K562 (cell line): Measurements from ENCODE around the gene ENTREP3. TPM values are rescaled to one million over a fixed set of nuclear protein-coding genes. Genes with fewer than 3 reads are reported as not detected.
A peak's percentile ranks its signal among the peaks of the same experiment; 100 is the strongest.

Source experiments
- ARID3A ChIP-seq: IDR thresholded peaks from 2 replicates; pipeline ENCODE4 v1.6.1; 2012; ENCODE audit warnings: low read depth, low read length, improper control_type of control experiment, borderline replicate concordance
- CBX1 ChIP-seq: sonication (generic); IDR thresholded peaks from 2 replicates; pipeline ENCODE4 v1.6.1; 2016; ENCODE audit warnings: antibody characterized with exemption, low read depth, mild to moderate bottlenecking
- CCAR2 ChIP-seq: fragments of 200-400 bp; formaldehyde crosslinking; IDR thresholded peaks from 2 replicates; pipeline ENCODE4 v1.6.1; 2017; ENCODE audit warnings: mild to moderate bottlenecking, low read depth, low read length
- CGGBP1 ChIP-seq: fragments of 250-450 bp; sonication (Bioruptor Pico); IDR thresholded peaks from 2 replicates; pipeline ENCODE4 v1.9.0; 2021; ENCODE audit warnings: mild to moderate bottlenecking
- CHCHD3 ChIP-seq: fragments of 250-450 bp; sonication (Bioruptor Pico); IDR thresholded peaks from 2 replicates; pipeline ENCODE4 v2.1.2; 2022; ENCODE audit warnings: mild to moderate bottlenecking
- ELF1 ChIP-seq: fragments of 200-800 bp; sonication (Bioruptor generic); IDR thresholded peaks from 2 replicates; pipeline ENCODE4 v1.6.1; 2016; ENCODE audit warnings: missing genetic modification characterization, missing compliant biosample characterization
- EP400 ChIP-seq: fragments of 450-650 bp; IDR thresholded peaks from 2 replicates; pipeline ENCODE4 v1.6.1; 2017; ENCODE audit warnings: antibody characterized with exemption, mild to moderate bottlenecking, moderate library complexity
- FOXJ3 ChIP-seq: sonication (generic); formaldehyde crosslinking; IDR thresholded peaks from 2 replicates; pipeline ENCODE4 v1.4.0; 2020; ENCODE audit warnings: mild to moderate bottlenecking, missing genetic modification reagents
- KLF1 ChIP-seq: fragments of 450-650 bp; IDR thresholded peaks from 2 replicates; pipeline ENCODE4 v1.6.1; 2016; ENCODE audit warnings: missing genetic modification characterization, missing compliant biosample characterization
- MAX ChIP-seq: sonication (generic); formaldehyde crosslinking; IDR thresholded peaks from 2 replicates; pipeline ENCODE4 v1.9.0; 2022; ENCODE audit warnings: mild to moderate bottlenecking, missing genetic modification reagents
- MTF1 ChIP-seq: fragments of 250-450 bp; sonication (Bioruptor Pico); IDR thresholded peaks from 2 replicates; pipeline ENCODE4 v1.9.0; 2021; ENCODE audit warnings: moderate library complexity, mild to moderate bottlenecking, inconsistent platforms, borderline replicate concordance
- NRF1 ChIP-seq, 2 experiments: fragments of 450-650 bp; IDR thresholded peaks in 1 of 2; conservative IDR thresholded peaks in 1 of 2; 2 replicates each; pipeline ENCODE4 v1.6.1; 2014; ENCODE audit warnings: mild to moderate bottlenecking in 2 of 2
- RERE ChIP-seq: sonication (generic); formaldehyde crosslinking; IDR thresholded peaks from 2 replicates; pipeline ENCODE4 v1.8.0; 2023; ENCODE audit warnings: missing genetic modification reagents, mild to moderate bottlenecking, borderline replicate concordance
- SMAD1 ChIP-seq: fragments of 150-350 bp; IDR thresholded peaks from 2 replicates; pipeline ENCODE4 v1.6.1; 2014; ENCODE audit warnings: low read length, low read depth; ENCODE audit not compliant: partially characterized antibody
- ZFP1 ChIP-seq: fragments of 450-650 bp; formaldehyde crosslinking; IDR thresholded peaks from 2 replicates; pipeline ENCODE4 v1.4.0; 2020; ENCODE audit warnings: mild to moderate bottlenecking, mixed read lengths
- ZNF140 ChIP-seq: fragments of 250-450 bp; sonication (Bioruptor Pico); IDR thresholded peaks from 2 replicates; pipeline ENCODE4 v1.8.0; 2021; ENCODE audit warnings: moderate library complexity, mild to moderate bottlenecking, inconsistent platforms
- ZNF311 ChIP-seq: fragments of 250-450 bp; sonication (Bioruptor Pico); IDR thresholded peaks from 2 replicates; pipeline ENCODE4 v1.4.0; 2020; ENCODE audit warnings: mild to moderate bottlenecking, moderate library complexity
- ZNF436 ChIP-seq: fragments of 250-450, 450-650 bp; sonication (Bioruptor Pico); formaldehyde crosslinking; IDR thresholded peaks from 2 replicates; pipeline ENCODE4 v1.7.0; 2020; ENCODE audit warnings: mild to moderate bottlenecking
- ZNF449 ChIP-seq: fragments of 250-450 bp; sonication (Bioruptor Pico); IDR thresholded peaks from 2 replicates; pipeline ENCODE4 v1.8.0; 2022; ENCODE audit warnings: moderate library complexity, mild to moderate bottlenecking, inconsistent platforms
- polyA plus RNA-seq, 8 experiments: library from polyadenylated mRNA; depleted of rRNA in 4 of 8; stranded (reverse) in 5 of 8; unstranded in 3 of 8; fragments of >200 nt; fragmentation: Nextera tagmentation in 2 of 8; fragmentation: Illumina TruSeq in 1 of 8; extraction: Ambion mirVana in 2 of 8; extraction: Trizol in 1 of 8; gene quantifications; 2 replicates each; pipeline versions ENCODE4 v1.2.1 to v1.2.3, GENCODE V29; 2011 to 2014; ENCODE audit warnings: inconsistent platforms in 1 of 8, missing spikeins in 1 of 8
- total RNA-seq, 7 experiments: library from RNA; depleted of rRNA in 6 of 7; stranded (reverse); fragments of >200 nt in 6 of 7; fragmentation: Illumina TruSeq in 2 of 7; extraction: Trizol in 2 of 7; gene quantifications; 2 replicates each; pipeline versions ENCODE4 v1.2.1 to v1.2.3, GENCODE V29; 2011 to 2021; ENCODE audit warnings: low replicate concordance in 1 of 7

The ENTREP3 gene
- total and polyA plus RNA-seq, 9 of the 15 experiments (the other 6 are each of a cell fraction or from before 2014, with no cell fraction given) = 1.9 to 41.8 (median 5.9) TPM

GRCh38 chr1:155241069-155241679 is 14.1 kb downstream of the ENTREP3 start (continued):
- no peak for TF ChIP-seq RERE (CRISPR knock-in tag)
- no peak for TF ChIP-seq CBX1
- no peak for TF ChIP-seq ARID3A
- TF ChIP-seq CHCHD3 (CRISPR knock-in tag) = no peak
- no peak for TF ChIP-seq KLF1 (tag)
- peak; percentile 43; the same call in 1 of the 2 replicates for TF ChIP-seq EP400
- TF ChIP-seq ZNF436 (CRISPR knock-in tag) = no peak
- no peak for TF ChIP-seq MTF1 (CRISPR knock-in tag)
- no peak for TF ChIP-seq ZNF140 (CRISPR knock-in tag)
- TF ChIP-seq ZFP1 (CRISPR knock-in tag) = no peak
- TF ChIP-seq ZNF311 (CRISPR knock-in tag) = no peak
- no peak for TF ChIP-seq MAX (CRISPR knock-in tag)
- TF ChIP-seq FOXJ3 (CRISPR knock-in tag) = no peak
- TF ChIP-seq CCAR2 = no peak
- no peak for TF ChIP-seq NRF1 (conservative IDR thresholded peaks at IDR 0.05 in 1 of 2, IDR thresholded peaks at IDR 0.05 in 1 of 2)
- no peak for TF ChIP-seq CGGBP1
- TF ChIP-seq SMAD1 = no peak
- peak; percentile 97 for TF ChIP-seq ELF1 (tag)
- TF ChIP-seq ZNF449 = no peak
